KOPT-K1 (cell line): ENCODE data around the gene CORIN.
"Not testable (repeated sequence)": the region's sequence is repeated elsewhere in the genome, so short reads cannot be mapped to it uniquely, and the experiment has no call there.

Source experiments
- H3K27ac ChIP-seq: fragments of 200-600 bp; sonication (generic); 2 replicates; pipeline ENCODE4 v1.5.1; 2016; ENCODE audit warnings: antibody characterized with exemption, mild to moderate bottlenecking, low read depth, low read length; ENCODE audit not compliant: poor library complexity, severe bottlenecking
- H3K36me3 ChIP-seq: fragments of 200-600 bp; sonication (generic); 2 replicates; pipeline ENCODE4 v1.5.1; 2017; ENCODE audit warnings: antibody characterized with exemption, mild to moderate bottlenecking, low read length, moderate library complexity; ENCODE audit not compliant: insufficient read depth
- H3K9me3 ChIP-seq: fragments of 200-600 bp; sonication (generic); 2 replicates; pipeline ENCODE4 v1.5.1; 2017; ENCODE audit warnings: antibody characterized with exemption, low read length, mild to moderate bottlenecking; ENCODE audit not compliant: insufficient read depth, poor library complexity, severe bottlenecking

The CORIN gene

DNA sequence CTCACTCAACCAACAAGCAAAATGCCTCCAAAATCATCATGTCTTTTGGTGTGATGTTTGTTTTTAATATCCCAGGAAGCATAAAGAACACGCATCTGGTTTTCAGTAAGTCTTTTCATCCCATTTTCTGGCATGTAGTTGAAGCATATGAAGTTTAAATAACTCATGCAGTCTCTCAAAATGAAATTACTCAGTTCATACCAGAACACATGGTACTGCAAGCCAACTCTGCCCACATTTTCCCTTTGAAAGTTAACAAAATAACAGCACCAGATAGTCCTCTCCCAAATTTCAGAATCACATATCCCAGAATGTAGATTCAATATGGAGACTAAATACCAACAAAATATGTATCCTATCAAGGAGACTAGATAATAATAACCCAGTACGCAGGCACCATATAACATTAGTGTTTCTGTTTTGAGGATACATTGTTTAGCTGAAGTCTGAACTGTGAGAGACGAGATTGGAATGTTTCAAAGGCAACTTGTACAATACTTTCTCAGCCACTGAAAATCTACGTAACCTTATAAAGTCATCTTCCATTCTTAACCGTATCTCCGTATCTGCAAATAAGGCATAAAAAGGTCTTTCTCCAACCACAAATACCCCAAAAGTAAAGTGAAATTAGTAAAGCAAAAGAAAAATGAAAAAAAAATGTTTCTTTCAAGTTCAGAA lies 23.1 kb downstream of the CORIN start:
- no peaks in the 10 kb centered on the region for H3K9me3 ChIP-seq
- H3K27ac ChIP-seq: no peak overlapping the region
- H3K36me3 ChIP-seq: no peaks in the 10 kb centered on the region

DNA sequence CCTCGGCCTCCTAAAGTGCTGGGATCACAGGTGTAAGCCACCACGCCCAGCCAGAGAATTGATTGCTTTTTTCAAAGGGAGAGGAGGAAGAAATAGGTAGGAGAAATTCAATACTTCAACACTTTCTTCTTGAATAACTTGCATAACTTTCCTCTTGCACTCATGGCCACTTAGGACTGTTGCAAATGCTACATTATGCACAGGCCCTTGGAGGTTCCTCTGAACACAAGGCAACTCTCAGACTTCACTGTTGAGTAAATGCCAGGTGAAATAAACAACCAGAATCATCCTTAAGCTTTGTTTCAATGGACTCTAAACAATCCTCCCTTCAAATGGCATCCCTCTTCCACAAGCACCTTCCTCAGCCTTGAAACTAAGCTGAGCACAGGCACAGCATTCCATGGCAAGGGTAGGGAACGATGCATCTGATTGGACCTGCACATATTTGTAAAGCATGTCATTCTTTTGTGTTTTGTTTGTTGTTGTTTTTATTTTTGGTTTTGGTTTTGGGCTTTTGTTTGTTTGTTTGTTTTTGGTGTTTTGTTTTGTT lies 28.1 kb downstream of the CORIN start:
- Histone ChIP-seq H3K9me3 (no peaks in the 10 kb centered on the region), H3K36me3 (no peaks in the 10 kb centered on the region), H3K27ac (no peak overlapping the region)

DNA sequence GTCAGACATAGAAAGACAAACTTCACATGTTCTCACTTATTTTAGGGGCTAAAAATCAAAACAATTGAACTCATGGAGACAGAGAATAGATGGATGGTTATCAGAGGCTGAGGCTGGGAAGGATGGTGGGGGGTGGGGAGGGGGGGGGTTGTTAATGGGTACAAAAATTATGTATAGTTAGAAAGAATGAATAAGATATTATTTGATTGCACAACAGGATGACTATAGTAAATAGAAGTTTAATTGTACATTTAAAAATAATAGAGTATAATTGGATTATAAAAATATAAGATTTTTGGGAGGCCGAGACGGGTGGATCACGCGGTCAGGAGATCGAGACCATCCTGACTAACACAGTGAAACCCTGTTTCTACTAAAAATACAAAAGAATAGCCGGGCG lies 33.3 kb downstream of the CORIN start:
- no peaks in the 10 kb centered on the region for H3K36me3 ChIP-seq
- no peaks in the 10 kb centered on the region for H3K9me3 ChIP-seq
- H3K27ac ChIP-seq: no peak overlapping the region

DNA sequence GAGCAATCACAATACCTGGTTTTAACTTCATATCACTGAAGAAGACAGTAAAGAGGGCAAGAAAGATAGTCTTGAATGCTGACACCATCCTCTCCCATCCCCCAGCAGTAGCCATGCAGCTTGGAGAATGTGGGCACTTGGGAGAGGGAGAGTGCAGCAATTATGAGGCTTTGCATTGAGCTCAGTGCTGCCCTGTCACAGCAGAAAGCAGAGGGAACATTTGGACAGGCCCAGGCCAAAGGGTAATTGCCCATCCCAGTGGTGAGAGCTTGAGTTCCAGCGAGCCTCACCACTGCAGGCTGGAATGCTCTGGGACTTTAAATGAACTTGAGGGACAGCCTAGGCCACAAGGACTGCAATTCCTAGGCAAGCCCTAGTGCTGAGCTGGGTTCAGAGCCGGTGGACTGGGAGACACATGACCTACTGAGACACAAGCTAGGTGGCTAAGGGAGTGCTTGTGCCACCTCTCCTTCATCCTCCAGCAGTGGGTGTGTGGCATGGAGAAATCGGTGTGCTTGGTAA lies 36.3 kb downstream of the CORIN start:
- H3K27ac ChIP-seq: no peak overlapping the region
- no peaks in the 10 kb centered on the region for H3K9me3 ChIP-seq
- H3K36me3 ChIP-seq: no peaks in the 10 kb centered on the region

DNA sequence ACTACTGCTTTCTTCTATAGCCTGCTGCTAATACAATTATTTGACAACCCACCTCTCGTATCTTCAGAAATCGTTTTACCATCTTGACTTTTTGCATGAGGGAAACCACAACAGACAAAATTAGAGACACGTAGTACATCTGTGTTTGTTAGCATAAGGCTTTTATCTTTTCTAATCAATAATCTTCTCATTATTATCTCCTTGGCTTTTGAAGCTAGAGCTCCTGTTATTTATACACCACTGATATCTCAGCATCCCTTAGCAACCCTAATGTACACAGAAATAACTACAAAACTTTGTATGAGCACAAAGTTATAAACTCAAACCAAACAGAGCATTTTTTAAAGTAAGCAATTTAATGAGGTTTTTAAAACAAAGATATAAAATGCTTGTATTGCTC lies 39.7 kb downstream of the CORIN start:
- no peaks in the 10 kb centered on the region for H3K9me3 ChIP-seq
- H3K27ac ChIP-seq: no peak overlapping the region
- H3K36me3 ChIP-seq: no peaks in the 10 kb centered on the region

DNA sequence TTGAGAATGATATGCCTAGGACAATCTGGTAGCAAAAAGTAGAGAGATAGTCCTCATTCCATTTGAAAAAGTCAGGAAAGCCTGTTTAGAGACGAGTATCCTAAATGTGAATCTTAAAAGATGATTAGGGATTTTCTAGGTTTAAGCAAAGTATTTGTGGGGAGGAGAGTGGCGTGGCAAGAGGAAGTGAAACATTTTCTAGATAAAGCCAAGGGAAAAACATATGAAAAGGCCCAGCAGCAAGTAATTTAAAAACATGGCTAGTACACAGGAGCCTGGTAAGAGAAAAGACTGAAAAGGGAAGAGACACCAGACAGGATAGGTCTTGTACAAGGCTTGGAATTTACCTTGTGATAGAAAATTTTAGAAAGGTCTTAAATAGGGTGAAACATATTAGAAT lies 45.9 kb downstream of the CORIN start:
- H3K36me3 ChIP-seq: no peaks in the 10 kb centered on the region

DNA sequence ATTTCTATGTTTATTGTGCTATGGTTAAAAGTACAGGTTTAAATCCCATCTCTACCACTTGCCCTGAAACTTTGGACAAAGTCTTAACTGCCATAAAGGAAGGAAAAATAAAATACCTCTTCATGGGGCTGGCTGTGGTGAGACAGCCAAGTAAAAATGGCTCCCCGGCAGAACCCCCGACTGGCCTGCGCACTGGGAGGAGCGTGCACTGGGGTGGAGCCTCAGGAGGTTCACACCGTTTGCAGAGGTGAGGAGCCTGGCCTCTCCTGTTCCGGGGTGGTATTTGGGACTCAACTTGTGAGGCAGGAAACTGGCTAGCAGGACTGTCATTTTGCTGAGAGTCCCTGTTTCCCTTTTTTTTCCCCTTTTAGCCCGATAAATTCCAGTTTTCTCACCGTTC lies 47.8 kb downstream of the CORIN start:
- Histone ChIP-seq H3K27ac (no peak overlapping the region), H3K36me3 (no peaks in the 10 kb centered on the region), H3K9me3 (no peaks in the 10 kb centered on the region)

More for the DNA sequence above, 45.9 kb downstream of the CORIN start:
- no peak overlapping the region for H3K27ac ChIP-seq
- H3K9me3 ChIP-seq: no peaks in the 10 kb centered on the region

DNA sequence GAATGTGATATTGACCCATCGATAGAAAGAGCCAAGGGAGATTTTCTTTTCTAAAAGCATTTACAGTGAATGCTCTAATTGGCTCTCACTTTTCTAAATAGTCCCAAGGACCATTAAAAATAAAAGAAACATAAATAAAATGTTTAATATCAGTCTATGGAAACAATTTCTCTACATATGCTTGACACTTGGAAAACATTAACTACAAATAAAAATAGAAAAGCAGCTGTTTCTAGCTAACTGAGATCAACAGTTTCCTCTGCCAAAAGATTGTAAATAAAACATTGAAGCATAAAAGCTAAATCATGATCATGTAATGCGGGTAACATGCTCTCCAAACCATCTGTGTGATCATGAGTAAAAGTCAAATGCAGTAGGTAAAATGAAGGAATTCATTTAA lies 49.7 kb downstream of the CORIN start:
- Histone ChIP-seq H3K27ac (no peak overlapping the region), H3K36me3 (no peaks in the 10 kb centered on the region), H3K9me3 (no peaks in the 10 kb centered on the region)

DNA sequence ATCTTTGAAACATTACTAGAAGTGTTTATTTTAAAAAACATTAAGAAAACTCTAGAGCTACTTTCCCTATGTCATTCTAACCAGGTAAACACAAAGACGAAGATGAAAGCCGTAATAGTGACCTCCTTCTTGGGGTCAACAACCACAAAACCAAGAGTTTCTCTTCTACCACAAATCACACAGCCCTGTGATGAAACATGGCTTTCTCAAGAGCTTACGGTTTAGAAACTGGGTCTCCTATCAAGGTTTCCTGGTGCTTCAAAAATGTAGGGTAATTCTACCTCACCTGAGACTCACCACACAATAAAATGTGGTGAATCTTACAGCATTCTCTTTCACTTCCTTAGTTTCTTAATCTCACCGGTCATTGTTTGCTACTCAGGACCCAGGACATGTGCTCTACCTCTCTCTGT lies 50.9 kb downstream of the CORIN start:
- Histone ChIP-seq H3K27ac (no peak overlapping the region), H3K9me3 (no peaks in the 10 kb centered on the region)

DNA sequence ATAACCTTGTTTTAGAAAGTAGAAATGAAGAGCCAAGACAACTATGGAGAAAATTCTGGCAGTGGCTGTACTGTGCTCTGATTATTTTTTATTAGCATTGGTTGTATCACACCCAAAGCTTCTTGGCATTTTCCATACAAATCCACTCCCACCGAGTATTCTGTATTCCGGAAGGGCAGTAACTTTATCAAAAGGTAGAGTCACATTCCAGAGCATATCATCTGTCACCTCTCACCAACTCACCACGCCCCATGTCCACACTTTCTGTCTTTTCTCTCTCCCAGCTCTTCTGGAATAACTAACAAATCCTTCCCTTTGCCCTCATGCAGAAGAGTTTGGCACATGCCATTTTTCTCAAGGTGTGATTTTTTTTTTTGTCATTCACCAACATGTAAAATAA lies 52.7 kb downstream of the CORIN start:
- Histone ChIP-seq H3K9me3 (no peaks in the 10 kb centered on the region), H3K36me3 (no peaks in the 10 kb centered on the region), H3K27ac (no peak overlapping the region)

More for the DNA sequence above, 50.9 kb downstream of the CORIN start:
- no peaks in the 10 kb centered on the region for H3K36me3 ChIP-seq

DNA sequence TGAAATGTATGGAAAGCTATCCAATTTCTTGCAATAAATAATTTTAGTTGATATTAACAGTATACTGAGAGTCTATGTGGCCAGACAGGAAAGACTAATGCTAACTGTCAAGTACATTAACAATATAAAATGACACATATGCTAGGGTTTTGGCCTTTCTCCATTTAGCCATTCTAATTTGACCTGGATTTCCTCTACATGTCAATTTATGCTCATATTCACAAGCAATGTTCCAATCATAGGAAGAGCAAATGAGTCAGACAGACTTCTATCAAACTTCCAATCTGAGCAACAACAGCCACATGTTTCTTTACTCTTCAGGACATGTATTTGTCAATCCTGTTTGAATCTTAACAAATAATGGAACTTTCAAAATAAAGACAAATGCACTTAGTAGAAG lies 53.6 kb downstream of the CORIN start:
- H3K27ac ChIP-seq: no peak overlapping the region

DNA sequence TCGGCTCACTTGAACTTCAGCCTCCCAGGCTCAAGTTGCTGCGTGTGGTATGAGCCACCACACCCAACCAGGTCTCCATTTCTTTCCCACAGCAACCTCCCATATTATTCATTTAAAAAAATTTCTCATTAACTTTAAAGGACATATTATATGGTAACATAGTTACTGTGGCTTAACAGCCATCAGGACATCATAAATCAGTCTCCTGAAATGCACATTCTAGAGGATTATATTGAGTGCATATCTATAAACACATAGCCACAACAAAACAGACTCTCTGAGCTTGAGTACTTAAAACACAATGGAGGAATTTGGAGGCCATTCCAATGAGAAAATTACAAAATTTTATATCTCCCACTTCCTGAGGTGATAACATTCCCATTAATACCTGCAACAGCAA lies 61.5 kb downstream of the CORIN start:
- Histone ChIP-seq H3K36me3 (no peaks in the 10 kb centered on the region), H3K27ac (no peak overlapping the region), H3K9me3 (no peaks in the 10 kb centered on the region)

More for the DNA sequence above, 53.6 kb downstream of the CORIN start:
- H3K9me3 ChIP-seq: no peaks in the 10 kb centered on the region
- H3K36me3 ChIP-seq: no peaks in the 10 kb centered on the region

DNA sequence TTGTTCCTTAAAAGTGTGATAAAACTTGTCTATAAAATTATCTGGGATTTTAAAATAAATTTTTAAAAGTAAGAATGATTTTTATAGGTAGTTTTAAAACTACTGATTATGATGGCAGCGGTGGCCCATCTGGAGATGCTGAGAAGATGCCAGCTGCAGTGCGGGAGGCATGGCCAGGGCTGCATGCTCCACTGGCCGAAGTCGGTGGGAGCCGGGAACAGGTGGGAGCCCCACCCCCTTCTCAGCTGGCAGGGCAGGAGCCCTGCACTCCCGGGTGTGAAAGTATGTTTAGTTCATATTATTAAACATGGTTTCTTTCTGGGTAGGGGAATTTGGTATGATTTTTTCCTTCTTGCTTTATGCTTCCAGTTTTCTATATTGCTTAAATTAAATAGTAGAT lies 63.8 kb downstream of the CORIN start:
- Histone ChIP-seq H3K9me3 (no peaks in the 10 kb centered on the region), H3K27ac (no peak overlapping the region), H3K36me3 (no peaks in the 10 kb centered on the region)

DNA sequence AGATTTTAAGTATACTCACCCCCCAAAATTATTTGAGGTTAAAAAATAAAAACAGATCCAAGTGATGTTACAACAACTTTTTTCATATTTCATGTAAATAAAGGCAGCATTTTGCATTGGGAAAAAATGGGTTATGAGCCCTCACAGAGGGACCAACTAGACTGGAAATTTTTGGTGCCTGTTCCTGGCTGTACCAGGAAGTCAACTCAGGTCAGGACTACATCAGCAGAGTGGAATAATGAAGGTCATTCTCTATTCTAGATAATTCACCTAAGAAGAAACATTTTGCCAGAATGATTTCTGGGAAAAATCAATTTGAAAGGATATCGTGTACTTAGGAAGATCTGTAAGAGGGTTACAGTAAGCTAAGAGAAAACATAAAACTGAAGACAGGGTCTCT lies 66.8 kb downstream of the CORIN start:
- no peaks in the 10 kb centered on the region for H3K36me3 ChIP-seq
- H3K27ac ChIP-seq: no peak overlapping the region
- no peaks in the 10 kb centered on the region for H3K9me3 ChIP-seq

DNA sequence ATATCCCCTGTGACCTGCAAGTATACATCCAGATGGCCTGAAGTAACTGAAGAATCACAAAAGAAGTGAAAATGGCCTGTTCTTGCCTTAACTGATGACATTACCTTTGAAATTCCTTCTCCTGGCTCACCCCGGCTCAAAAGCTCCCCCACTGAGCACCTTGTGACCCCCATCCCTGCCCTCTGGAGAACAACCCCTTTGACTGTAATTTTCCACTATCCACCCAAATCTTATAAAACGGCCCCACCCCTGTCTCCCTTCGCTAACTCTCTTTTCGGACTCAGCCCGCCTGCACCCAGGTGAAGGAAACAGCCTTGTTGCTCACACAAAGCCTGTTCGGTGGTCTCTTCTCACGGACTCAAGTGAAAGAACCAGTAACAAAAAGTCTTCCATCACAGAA lies 69.9 kb downstream of the CORIN start:
- H3K9me3 ChIP-seq, H3K36me3 ChIP-seq, H3K27ac ChIP-seq: not testable (repeated sequence)

DNA sequence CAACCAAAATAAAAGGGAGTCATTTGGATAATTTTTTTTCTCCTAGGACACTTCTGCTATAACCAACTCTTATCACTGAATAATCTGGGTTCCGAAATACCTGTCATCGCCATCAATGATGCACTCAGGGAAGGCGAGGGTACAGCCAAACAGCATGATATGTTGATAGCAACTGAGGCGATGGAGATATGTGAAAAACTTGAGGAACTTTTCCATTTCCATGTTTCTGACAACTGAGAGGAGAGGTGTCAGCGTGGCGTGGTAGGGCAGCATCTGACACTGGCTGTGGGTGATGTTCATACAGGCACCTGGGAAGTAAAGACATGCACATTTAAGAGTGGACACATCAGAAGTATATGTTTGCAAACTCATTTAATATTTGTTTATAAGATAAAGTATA lies 74.6 kb downstream of the CORIN start:
- Histone ChIP-seq H3K36me3 (no peaks in the 10 kb centered on the region), H3K9me3 (no peaks in the 10 kb centered on the region), H3K27ac (no peak overlapping the region)
